Osteocyte (in vitro differentiated cells): ENCODE results near the gene ZNF827. TPM values are rescaled to one million over a fixed set of nuclear protein-coding genes. Genes with fewer than 3 reads are reported as not detected.

Experiments
- DNase-seq: peaks from one replicate; pipeline ENCODE4 v3.0.0; 2021; ENCODE audit warnings: mixed read lengths; ENCODE audit not compliant: unreplicated experiment; ENCODE audit errors: extremely low spot score
- H3K27ac Mint-ChIP-seq: one replicate; pipeline ENCODE4 v1.8.0; 2021; ENCODE audit warnings: mild to moderate bottlenecking, mixed read lengths; ENCODE audit not compliant: unreplicated experiment
- H3K27me3 Mint-ChIP-seq: one replicate; pipeline ENCODE4 v1.8.0; 2021; ENCODE audit warnings: mixed read lengths; ENCODE audit not compliant: unreplicated experiment
- H3K36me3 Mint-ChIP-seq: one replicate; pipeline ENCODE4 v1.8.0; 2021; ENCODE audit warnings: mixed read lengths; ENCODE audit not compliant: unreplicated experiment
- H3K4me1 Mint-ChIP-seq: one replicate; pipeline ENCODE4 v1.8.0; 2021; ENCODE audit warnings: mixed read lengths; ENCODE audit not compliant: unreplicated experiment
- H3K4me3 Mint-ChIP-seq: one replicate; pipeline ENCODE4 v1.8.0; 2021; ENCODE audit warnings: mild to moderate bottlenecking, moderate library complexity, mixed read lengths; ENCODE audit not compliant: unreplicated experiment
- H3K9me3 Mint-ChIP-seq: one replicate; pipeline ENCODE4 v1.8.0; 2021; ENCODE audit warnings: mixed read lengths; ENCODE audit not compliant: unreplicated experiment
- total RNA-seq: library from RNA; stranded (reverse); gene quantifications from 2 replicates; pipeline ENCODE4 v1.2.1, GENCODE V29; 2021
- TF ChIP-seq, protein P1 (sequence below): fragments of 200-600 bp; sonication (generic); IDR thresholded peaks from 2 replicates; pipeline ENCODE4 v1.5.0; 2021; ENCODE audit warnings: antibody characterized with exemption, mild to moderate bottlenecking, moderate library complexity

The ZNF827 gene
- total RNA-seq, 1 donor from 2014 or later: 22.5 TPM

DNA sequence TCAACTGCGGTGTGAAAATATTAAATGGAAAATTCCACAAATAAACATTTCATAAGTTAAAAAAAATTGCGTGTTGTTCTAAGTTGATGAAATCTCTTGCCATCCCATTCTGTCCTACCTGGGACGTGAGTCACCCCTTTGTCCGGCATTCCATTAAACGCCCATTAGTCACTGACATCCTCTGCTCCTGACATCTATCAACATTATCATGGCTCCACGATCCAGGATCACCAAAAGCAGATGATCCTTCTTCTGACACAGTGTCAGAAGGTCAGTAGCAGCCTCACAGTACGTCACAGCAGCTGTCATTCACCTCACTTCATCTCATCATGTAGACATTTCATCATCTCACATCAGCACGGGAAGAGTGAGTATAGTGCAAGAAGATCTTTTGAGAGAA is 125.7 kb downstream of the ZNF827 start:
- peaks cover 10% of the 10 kb centered on the region for H3K4me1 Mint-ChIP-seq
- no peaks in the 10 kb centered on the region for H3K27me3 Mint-ChIP-seq
- peaks cover 10% of the 10 kb centered on the region for H3K9me3 Mint-ChIP-seq
- no peak for DNase-seq
- no peak overlapping the region for H3K4me3 Mint-ChIP-seq
- H3K27ac Mint-ChIP-seq: no peak overlapping the region
- H3K36me3 Mint-ChIP-seq: peaks cover 38% of the 10 kb centered on the region
- TF ChIP-seq, protein P1, sequence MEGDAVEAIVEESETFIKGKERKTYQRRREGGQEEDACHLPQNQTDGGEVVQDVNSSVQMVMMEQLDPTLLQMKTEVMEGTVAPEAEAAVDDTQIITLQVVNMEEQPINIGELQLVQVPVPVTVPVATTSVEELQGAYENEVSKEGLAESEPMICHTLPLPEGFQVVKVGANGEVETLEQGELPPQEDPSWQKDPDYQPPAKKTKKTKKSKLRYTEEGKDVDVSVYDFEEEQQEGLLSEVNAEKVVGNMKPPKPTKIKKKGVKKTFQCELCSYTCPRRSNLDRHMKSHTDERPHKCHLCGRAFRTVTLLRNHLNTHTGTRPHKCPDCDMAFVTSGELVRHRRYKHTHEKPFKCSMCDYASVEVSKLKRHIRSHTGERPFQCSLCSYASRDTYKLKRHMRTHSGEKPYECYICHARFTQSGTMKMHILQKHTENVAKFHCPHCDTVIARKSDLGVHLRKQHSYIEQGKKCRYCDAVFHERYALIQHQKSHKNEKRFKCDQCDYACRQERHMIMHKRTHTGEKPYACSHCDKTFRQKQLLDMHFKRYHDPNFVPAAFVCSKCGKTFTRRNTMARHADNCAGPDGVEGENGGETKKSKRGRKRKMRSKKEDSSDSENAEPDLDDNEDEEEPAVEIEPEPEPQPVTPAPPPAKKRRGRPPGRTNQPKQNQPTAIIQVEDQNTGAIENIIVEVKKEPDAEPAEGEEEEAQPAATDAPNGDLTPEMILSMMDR: no peak

DNA sequence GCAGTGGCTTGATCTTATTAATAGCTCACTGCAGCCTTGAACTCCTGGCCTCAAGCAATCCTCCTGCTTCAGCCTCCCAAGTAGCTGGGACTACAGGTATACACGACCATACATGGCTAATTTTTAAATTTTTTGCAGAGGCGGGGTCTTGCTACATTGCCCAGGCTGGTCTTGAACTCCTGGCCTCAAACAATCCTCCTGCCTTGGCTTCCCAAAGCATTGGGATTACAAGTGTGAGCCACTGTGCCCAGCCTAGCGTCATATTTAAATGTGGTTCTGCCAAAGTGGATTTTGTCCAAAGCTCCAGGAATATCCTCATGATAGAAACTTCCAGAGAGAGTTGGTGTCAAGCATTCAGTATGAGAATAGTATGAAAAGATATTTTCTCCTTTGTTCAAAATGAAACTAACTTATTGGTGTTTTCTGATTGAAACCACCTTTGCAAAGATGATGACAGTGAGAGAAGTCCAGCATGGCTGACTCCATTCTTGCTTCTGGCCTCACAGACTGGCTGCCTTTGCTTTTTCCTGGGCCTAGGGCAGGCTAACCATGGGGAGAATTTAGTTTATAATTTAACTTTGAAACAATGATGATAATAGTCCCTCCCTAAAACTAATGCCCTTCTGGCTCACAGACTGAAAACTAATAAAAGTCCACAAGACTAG is 129.6 kb downstream of the ZNF827 start:
- Mint-ChIP-seq H3K36me3 (peaks cover 31% of the 10 kb centered on the region), H3K9me3 (peaks cover 10% of the 10 kb centered on the region), H3K27me3 (no peaks in the 10 kb centered on the region), H3K4me1 (peaks cover 35% of the 10 kb centered on the region), H3K27ac (peak overlapping the region; percentile 56), H3K4me3 (no peak overlapping the region)
- TF ChIP-seq, protein P1: no peak
- no peak for DNase-seq

DNA sequence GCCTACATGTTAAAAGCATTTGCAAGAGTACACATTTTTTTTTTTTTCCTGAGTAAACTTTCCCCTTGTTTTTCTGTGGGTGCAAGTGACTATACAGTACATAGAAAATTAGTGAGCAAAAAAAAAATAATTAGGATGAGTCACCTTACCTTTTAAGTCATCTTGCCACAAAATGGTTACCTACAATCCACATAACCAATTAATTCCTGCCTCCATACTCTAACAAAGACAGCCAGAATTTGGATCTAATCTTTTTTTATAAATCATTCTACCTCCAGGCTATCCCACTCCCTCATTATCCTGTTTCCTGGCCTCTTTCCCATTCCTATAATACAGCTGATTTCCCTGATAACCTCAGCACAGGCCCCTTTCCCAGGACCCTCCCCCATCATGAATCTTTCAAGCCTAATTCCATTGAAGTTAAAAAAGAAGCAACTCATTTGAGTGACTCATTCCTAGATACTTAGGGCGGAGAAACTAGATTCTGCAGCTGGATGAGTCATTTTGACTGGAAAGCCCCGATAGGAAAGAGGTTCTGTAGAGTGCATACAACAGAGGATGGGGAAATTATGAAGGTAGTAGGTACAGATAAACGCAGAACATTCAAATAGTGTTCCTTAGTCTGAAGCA is 130.5 kb downstream of the ZNF827 start:
- peaks cover 10% of the 10 kb centered on the region for H3K9me3 Mint-ChIP-seq
- TF ChIP-seq, protein P1: no peak
- H3K4me3 Mint-ChIP-seq: peak overlapping the region; percentile 34
- peaks cover 28% of the 10 kb centered on the region for H3K36me3 Mint-ChIP-seq
- no peak for DNase-seq
- no peaks in the 10 kb centered on the region for H3K27me3 Mint-ChIP-seq
- peaks cover 36% of the 10 kb centered on the region for H3K4me1 Mint-ChIP-seq
- peak overlapping the region; percentile 89 for H3K27ac Mint-ChIP-seq

DNA sequence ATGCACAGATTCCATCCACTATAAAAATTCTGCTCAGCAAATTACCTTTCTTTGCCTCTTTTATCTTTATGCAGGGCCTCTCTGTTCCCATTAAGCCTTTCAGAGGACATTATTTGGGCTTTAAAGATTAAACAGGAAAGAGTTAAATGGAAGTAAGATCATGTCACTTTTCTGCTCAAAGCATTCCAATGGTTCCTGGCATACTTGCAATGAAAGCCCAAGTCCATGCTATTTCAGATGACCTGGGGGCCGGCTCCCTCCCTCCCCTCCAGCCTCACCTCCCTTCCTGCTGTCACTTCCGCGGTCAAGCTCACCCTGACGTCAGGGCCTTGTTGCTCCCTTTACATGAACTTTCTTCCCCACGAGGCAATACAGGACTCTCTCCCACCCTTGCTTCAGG is 133.1 kb downstream of the ZNF827 start:
- Mint-ChIP-seq H3K4me3 (no peak overlapping the region), H3K9me3 (peaks cover 8% of the 10 kb centered on the region), H3K36me3 (peaks cover 18% of the 10 kb centered on the region), H3K4me1 (peaks cover 36% of the 10 kb centered on the region), H3K27me3 (no peaks in the 10 kb centered on the region), H3K27ac (no peak overlapping the region)
- TF ChIP-seq, protein P1: no peak
- no peak for DNase-seq

DNA sequence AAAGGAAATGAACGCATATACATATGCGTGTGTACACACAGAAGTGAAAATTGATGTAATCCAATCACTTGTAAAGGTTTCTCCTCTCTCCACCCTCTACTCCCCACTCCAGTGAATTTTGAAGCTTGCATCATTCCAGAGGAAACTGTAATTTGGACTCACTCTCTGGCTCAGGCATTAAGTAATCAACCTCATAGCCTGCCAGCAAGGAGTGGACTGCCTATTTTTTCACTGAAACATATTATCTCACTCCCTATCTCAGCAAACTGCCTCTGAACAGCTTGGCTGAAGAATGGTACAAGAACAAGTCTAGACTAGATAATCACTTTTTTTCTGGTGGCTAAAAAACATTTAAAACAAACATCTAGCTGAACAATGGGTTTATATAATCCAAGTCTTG is 134.5 kb downstream of the ZNF827 start:
- H3K4me3 Mint-ChIP-seq: no peak overlapping the region
- no peaks in the 10 kb centered on the region for H3K9me3 Mint-ChIP-seq
- no peaks in the 10 kb centered on the region for H3K27me3 Mint-ChIP-seq
- H3K4me1 Mint-ChIP-seq: peaks cover 37% of the 10 kb centered on the region
- peak overlapping the region; percentile 19 for H3K27ac Mint-ChIP-seq
- no peak for DNase-seq
- TF ChIP-seq, protein P1: no peak
- peaks cover 8% of the 10 kb centered on the region for H3K36me3 Mint-ChIP-seq
